Measurements from ENCODE around the gene MFAP3. TPM values are rescaled to one million over a fixed set of nuclear protein-coding genes. Genes with fewer than 3 reads are reported as not detected.

Gene MFAP3
- total RNA-seq, 1 donor from 2014 or later, result 37.9 TPM

GRCh38 chr5:154049636-154050035 is 10.9 kb downstream of the MFAP3 start:
- H3K27ac Mint-ChIP-seq, result no peak overlapping the region
- TF ChIP-seq, protein P1, sequence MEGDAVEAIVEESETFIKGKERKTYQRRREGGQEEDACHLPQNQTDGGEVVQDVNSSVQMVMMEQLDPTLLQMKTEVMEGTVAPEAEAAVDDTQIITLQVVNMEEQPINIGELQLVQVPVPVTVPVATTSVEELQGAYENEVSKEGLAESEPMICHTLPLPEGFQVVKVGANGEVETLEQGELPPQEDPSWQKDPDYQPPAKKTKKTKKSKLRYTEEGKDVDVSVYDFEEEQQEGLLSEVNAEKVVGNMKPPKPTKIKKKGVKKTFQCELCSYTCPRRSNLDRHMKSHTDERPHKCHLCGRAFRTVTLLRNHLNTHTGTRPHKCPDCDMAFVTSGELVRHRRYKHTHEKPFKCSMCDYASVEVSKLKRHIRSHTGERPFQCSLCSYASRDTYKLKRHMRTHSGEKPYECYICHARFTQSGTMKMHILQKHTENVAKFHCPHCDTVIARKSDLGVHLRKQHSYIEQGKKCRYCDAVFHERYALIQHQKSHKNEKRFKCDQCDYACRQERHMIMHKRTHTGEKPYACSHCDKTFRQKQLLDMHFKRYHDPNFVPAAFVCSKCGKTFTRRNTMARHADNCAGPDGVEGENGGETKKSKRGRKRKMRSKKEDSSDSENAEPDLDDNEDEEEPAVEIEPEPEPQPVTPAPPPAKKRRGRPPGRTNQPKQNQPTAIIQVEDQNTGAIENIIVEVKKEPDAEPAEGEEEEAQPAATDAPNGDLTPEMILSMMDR (conservative IDR thresholded peaks at IDR 0.05), result no peak
- no peak for DNase-seq (ENCODE audit: extremely low spot score, unreplicated experiment)
- H3K9me3 Mint-ChIP-seq, result no peaks in the 10 kb centered on the region
- no peak overlapping the region for H3K4me3 Mint-ChIP-seq
- no peaks in the 10 kb centered on the region for H3K4me1 Mint-ChIP-seq (ENCODE audit: unreplicated experiment)
- peaks cover 40% of the 10 kb centered on the region for H3K36me3 Mint-ChIP-seq
- H3K27me3 Mint-ChIP-seq, result no peaks in the 10 kb centered on the region

DNA sequence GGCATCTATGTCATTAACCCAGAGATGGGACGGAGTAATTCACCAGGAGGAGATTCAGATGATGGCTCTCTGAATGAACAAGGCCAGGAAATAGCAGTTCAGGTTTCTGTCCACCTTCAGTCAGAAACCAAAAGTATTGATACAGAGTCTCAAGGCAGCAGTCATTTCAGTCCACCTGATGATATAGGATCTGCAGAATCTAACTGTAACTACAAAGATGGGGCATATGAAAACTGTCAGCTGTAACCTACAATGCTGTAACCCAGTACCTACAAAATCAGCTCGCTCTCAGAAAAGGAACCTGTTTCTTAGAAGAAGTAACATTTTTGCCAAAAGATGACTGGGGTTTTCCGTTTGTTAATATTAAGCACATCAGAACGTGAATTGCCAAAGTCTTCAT is 14.7 kb downstream of the MFAP3 start:
- Mint-ChIP-seq H3K9me3 (no peaks in the 10 kb centered on the region), H3K27ac (no peak overlapping the region), H3K4me3 (no peak overlapping the region), H3K36me3 (peaks cover 42% of the 10 kb centered on the region), H3K4me1 (ENCODE audit: unreplicated experiment) (no peaks in the 10 kb centered on the region), H3K27me3 (no peaks in the 10 kb centered on the region)
- TF ChIP-seq, protein P1 (conservative IDR thresholded peaks at IDR 0.05), result no peak
- no peak for DNase-seq (ENCODE audit: extremely low spot score, unreplicated experiment)

DNA sequence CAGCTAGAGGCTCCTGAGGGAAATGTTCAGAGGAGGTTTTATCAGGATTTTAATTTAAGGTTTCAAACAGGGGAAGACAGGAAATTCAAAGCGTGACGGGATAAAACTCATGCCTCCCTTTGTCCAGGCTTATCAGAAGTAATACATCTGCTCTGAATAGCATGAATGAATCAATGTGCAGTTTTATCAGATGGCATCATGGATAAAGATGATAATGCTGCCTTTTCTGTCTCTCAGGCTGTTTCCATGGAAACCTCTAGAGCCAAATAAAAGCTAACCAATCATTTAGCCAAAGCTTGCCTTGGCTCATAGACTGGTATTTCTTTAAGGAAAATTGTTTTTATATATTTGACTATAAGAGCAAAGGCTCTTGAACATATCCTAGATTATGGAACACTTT is 16.4 kb downstream of the MFAP3 start:
- no peaks in the 10 kb centered on the region for H3K27me3 Mint-ChIP-seq
- TF ChIP-seq, protein P1 (conservative IDR thresholded peaks at IDR 0.05), result no peak
- DNase-seq (ENCODE audit: extremely low spot score, unreplicated experiment), result no peak
- no peak overlapping the region for H3K27ac Mint-ChIP-seq
- peaks cover 5% of the 10 kb centered on the region for H3K4me1 Mint-ChIP-seq (ENCODE audit: unreplicated experiment)
- peaks cover 35% of the 10 kb centered on the region for H3K36me3 Mint-ChIP-seq
- no peaks in the 10 kb centered on the region for H3K9me3 Mint-ChIP-seq
- no peak overlapping the region for H3K4me3 Mint-ChIP-seq

DNA sequence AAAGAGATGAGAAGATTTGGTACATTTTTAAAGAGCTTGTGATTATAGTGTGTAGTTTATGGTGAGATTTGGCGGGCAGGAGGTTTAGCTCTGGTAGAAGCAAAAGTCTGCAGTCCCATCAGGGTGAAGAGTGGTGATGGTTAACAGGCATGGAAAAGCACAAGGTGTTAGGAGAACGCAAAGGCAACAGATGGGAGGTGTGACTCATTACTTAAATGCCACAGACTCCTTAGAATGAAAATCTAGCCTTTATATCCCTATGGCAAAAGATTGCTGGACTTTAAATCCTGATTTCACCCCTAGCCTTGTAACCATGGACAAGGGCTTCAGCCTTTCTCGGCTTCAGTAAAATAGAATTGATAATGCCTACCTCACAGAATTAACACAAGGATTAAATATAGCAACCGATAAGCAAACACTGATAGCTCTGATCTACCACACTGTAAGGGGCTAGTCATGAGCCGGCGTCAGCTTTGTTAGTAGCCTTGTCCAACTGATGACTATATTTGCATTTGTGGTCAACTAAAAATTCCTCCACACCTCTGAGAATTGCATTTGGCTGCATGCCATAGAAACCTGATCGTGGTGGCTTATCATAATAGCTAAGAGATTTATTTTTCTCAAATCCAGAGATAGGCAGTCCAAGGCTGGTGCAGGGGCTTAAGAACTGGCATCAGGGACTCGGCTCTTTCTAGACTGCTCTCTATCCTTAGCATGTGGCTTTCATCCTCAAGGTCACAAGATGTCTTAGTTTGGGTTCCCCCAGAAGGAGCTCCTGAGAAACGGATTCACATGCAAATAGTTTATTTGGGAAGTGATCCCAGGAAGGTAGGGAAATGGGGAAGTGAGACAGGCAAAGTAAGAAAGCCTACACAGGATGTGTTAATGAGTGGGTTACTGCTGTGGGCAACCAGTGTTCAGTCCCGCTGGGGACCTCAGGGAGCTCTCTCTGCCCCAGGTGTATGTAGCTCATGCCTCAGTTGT is 19.6 kb downstream of the MFAP3 start:
- TF ChIP-seq, protein P1 (conservative IDR thresholded peaks at IDR 0.05), result no peak
- H3K4me1 Mint-ChIP-seq (ENCODE audit: unreplicated experiment), result peaks cover 5% of the 10 kb centered on the region
- no peak overlapping the region for H3K27ac Mint-ChIP-seq
- DNase-seq (ENCODE audit: extremely low spot score, unreplicated experiment), result no peak
- no peaks in the 10 kb centered on the region for H3K9me3 Mint-ChIP-seq
- peaks cover 20% of the 10 kb centered on the region for H3K36me3 Mint-ChIP-seq
- H3K4me3 Mint-ChIP-seq, result no peak overlapping the region
- H3K27me3 Mint-ChIP-seq, result no peaks in the 10 kb centered on the region

DNA sequence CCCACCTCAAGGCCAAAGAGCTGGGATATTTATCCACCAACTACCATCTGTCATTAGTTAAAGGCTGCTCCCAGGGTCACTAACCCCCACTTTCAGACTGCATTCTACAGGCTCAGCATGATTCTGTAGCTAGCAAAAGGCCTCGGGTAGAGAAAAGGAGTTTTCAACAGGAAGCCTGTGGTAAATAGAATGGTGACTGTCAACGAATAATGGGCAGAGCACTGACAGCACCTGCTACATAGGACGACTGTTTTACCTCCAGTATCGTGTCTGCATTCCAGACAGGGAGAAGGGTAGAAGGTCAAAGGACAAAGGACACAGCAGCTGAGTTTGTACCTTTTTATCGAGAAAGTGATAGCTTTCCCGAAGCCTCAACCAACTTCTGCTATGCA is 20.3 kb downstream of the MFAP3 start:
- no peaks in the 10 kb centered on the region for H3K27me3 Mint-ChIP-seq
- H3K27ac Mint-ChIP-seq, result no peak overlapping the region
- H3K36me3 Mint-ChIP-seq, result peaks cover 13% of the 10 kb centered on the region
- H3K4me1 Mint-ChIP-seq (ENCODE audit: unreplicated experiment), result peaks cover 5% of the 10 kb centered on the region
- no peaks in the 10 kb centered on the region for H3K9me3 Mint-ChIP-seq
- TF ChIP-seq, protein P1 (conservative IDR thresholded peaks at IDR 0.05), result no peak
- H3K4me3 Mint-ChIP-seq, result no peak overlapping the region
- no peak for DNase-seq (ENCODE audit: extremely low spot score, unreplicated experiment)
